Stomach (tissue), 4 donors: Measurements from ENCODE around the gene S1PR4.

Experiments
- CTCF ChIP-seq, 7 experiments: fragments of 450-650 bp in 4 of 7; fragments of 200-600 bp in 3 of 7; sonication (generic) in 3 of 7; IDR thresholded peaks; one replicate each; pipeline ENCODE4 v1.5.1; 2016 to 2019; ENCODE audit warnings: antibody characterized with exemption in 7 of 7, control low read depth in 2 of 7, mild to moderate bottlenecking in 1 of 7
- POLR2AphosphoS5 ChIP-seq, 3 donors: sonication (generic); formaldehyde crosslinking; IDR thresholded peaks; one replicate each; pipeline ENCODE4 v1.6.1; 2016; ENCODE audit warnings: antibody characterized with exemption in 3 of 3

DNA sequence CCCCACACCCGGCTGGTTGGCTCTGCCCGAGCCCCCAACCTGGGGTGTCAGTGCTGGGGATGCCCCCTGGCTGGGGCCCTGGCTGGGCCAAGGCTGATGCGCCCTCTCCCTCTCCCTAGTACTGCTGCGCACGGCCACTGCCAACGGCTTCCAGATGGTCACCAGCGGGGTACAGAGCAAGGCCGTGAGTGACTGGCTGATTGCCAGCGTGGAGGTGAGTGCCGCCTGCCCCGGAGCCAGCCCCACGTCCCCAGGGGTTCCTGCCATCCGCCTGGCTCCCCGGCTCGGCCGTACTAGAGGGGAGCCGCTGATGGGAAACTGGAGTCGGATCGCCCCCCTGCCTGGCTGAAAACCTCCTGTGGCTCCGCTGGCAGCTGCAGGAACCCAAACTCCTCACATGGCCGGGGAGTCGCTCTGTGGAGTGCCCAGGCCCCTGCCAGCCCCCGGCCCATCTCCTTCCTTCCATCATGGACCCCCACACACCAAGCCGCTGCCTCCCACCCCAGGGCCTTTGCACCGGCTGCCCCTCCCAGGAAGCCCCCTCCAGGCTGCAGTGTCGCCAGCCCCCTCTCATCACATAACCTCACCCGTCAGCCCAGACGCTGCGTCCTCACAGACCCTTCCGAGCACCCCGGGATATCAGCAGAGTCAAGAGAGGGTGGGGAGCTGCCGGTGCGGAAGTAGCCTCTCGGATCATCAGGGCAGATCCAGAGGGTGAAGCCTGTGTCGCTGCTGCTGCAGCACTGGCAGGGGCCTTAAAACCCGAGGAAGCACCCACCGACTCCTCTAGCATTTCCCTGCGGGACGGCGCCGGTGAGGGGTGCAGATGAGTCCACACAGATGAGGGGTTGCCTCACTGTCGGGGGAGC, 17.7 kb downstream of the S1PR4 start:
- no peak for TF ChIP-seq CTCF (IDR thresholded peaks at IDR 0.05)
- no peak for TF ChIP-seq POLR2AphosphoS5 (IDR thresholded peaks at IDR 0.05)
